WTC11 (cell line): Measurements from ENCODE around the gene ARHGEF38.

ENCODE experiments used
- CREB1 ChIP-seq: sonication (generic); formaldehyde crosslinking; IDR thresholded peaks from 2 replicates; pipeline ENCODE4 v1.8.0; 2023; ENCODE audit warnings: mild to moderate bottlenecking, missing genetic modification reagents
- ESRRA ChIP-seq: sonication (generic); formaldehyde crosslinking; IDR thresholded peaks from 2 replicates; pipeline ENCODE4 v1.8.1; 2022; ENCODE audit warnings: mild to moderate bottlenecking, missing genetic modification reagents, borderline replicate concordance
- HMGA2 ChIP-seq: fragments of 250-450 bp; sonication (Bioruptor Pico); IDR thresholded peaks from 2 replicates; pipeline ENCODE4 v1.4.0; 2021; ENCODE audit warnings: mild to moderate bottlenecking, moderate library complexity
- TF ChIP-seq, protein P1 (sequence below): sonication (generic); formaldehyde crosslinking; conservative IDR thresholded peaks from 2 replicates; pipeline ENCODE4 v1.8.1; 2023; ENCODE audit warnings: mild to moderate bottlenecking, low read depth, missing genetic modification reagents, moderate library complexity
- TF ChIP-seq, protein P2 (sequence below): fragments of 200-600 bp; IDR thresholded peaks from 2 replicates; pipeline ENCODE4 v1.8.0; 2022; ENCODE audit warnings: antibody characterized with exemption
- TF ChIP-seq, protein P3 (sequence below): sonication (generic); formaldehyde crosslinking; IDR thresholded peaks from 2 replicates; pipeline ENCODE4 v1.8.0; 2022; ENCODE audit warnings: mild to moderate bottlenecking, missing genetic modification reagents
- TF ChIP-seq, protein P4 (sequence below): sonication (generic); formaldehyde crosslinking; IDR thresholded peaks from 2 replicates; pipeline ENCODE4 v1.8.0; 2022; ENCODE audit warnings: missing genetic modification reagents
- TF ChIP-seq, protein P5 (sequence below): sonication (generic); formaldehyde crosslinking; IDR thresholded peaks from 2 replicates; pipeline ENCODE4 v1.8.1; 2023; ENCODE audit warnings: mild to moderate bottlenecking, moderate library complexity, missing genetic modification reagents

DNA sequence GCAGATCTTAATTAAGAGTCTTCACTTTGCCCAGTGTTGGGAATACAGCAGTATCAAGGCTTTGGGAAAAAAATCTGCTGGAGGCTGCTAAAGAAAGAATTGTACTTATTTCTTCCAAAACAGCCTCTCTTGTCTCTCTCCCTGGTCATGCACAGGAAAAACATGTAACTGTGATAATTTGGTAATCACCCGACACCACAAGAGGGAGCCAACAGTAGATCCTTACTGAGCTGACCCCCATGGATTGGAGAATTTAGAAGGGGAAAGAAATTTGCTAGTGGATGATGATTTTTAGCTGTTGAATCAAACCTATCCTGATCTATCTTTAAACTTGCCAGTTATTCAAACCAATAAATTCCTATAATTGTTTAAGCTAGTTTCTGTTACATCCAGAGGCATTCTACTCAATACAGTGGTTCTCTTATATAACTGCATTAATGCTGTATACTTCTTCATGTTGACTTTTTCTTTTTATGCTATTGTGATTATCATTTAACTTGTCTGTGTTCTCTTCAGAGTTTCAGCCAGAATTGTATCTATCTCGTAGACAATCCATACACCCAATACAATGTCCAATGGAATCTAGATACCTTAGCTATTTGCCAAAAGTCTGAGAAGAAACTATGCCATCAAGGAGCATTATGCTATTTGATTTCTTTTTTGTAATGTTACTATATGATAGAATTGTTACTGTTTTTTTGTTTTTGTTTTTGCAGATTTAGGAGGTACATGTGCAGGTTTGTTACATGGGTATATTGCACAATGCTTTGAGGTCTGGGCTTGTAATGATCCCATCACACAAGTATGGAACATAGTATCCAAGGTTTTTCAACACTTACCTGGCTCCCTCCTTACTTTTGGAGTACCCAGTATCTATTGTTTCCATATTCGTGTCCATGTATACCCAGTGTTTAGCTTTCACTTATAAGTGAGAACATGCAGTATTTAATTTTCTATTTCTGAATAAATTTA is 31.3 kb upstream of the ARHGEF38 start:
- TF ChIP-seq ESRRA (CRISPR knock-in tag) (no peak), CREB1 (CRISPR knock-in tag) (no peak), HMGA2 (CRISPR knock-in tag) (no peak)
- TF ChIP-seq, protein P1, sequence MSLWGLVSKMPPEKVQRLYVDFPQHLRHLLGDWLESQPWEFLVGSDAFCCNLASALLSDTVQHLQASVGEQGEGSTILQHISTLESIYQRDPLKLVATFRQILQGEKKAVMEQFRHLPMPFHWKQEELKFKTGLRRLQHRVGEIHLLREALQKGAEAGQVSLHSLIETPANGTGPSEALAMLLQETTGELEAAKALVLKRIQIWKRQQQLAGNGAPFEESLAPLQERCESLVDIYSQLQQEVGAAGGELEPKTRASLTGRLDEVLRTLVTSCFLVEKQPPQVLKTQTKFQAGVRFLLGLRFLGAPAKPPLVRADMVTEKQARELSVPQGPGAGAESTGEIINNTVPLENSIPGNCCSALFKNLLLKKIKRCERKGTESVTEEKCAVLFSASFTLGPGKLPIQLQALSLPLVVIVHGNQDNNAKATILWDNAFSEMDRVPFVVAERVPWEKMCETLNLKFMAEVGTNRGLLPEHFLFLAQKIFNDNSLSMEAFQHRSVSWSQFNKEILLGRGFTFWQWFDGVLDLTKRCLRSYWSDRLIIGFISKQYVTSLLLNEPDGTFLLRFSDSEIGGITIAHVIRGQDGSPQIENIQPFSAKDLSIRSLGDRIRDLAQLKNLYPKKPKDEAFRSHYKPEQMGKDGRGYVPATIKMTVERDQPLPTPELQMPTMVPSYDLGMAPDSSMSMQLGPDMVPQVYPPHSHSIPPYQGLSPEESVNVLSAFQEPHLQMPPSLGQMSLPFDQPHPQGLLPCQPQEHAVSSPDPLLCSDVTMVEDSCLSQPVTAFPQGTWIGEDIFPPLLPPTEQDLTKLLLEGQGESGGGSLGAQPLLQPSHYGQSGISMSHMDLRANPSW (CRISPR knock-in tag): no peak
- TF ChIP-seq, protein P2, sequence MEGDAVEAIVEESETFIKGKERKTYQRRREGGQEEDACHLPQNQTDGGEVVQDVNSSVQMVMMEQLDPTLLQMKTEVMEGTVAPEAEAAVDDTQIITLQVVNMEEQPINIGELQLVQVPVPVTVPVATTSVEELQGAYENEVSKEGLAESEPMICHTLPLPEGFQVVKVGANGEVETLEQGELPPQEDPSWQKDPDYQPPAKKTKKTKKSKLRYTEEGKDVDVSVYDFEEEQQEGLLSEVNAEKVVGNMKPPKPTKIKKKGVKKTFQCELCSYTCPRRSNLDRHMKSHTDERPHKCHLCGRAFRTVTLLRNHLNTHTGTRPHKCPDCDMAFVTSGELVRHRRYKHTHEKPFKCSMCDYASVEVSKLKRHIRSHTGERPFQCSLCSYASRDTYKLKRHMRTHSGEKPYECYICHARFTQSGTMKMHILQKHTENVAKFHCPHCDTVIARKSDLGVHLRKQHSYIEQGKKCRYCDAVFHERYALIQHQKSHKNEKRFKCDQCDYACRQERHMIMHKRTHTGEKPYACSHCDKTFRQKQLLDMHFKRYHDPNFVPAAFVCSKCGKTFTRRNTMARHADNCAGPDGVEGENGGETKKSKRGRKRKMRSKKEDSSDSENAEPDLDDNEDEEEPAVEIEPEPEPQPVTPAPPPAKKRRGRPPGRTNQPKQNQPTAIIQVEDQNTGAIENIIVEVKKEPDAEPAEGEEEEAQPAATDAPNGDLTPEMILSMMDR: peak; percentile 36; the same call in 1 of the 2 replicates
- TF ChIP-seq, protein P3, sequence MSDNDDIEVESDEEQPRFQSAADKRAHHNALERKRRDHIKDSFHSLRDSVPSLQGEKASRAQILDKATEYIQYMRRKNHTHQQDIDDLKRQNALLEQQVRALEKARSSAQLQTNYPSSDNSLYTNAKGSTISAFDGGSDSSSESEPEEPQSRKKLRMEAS (CRISPR knock-in tag): no peak
- TF ChIP-seq, protein P4, sequence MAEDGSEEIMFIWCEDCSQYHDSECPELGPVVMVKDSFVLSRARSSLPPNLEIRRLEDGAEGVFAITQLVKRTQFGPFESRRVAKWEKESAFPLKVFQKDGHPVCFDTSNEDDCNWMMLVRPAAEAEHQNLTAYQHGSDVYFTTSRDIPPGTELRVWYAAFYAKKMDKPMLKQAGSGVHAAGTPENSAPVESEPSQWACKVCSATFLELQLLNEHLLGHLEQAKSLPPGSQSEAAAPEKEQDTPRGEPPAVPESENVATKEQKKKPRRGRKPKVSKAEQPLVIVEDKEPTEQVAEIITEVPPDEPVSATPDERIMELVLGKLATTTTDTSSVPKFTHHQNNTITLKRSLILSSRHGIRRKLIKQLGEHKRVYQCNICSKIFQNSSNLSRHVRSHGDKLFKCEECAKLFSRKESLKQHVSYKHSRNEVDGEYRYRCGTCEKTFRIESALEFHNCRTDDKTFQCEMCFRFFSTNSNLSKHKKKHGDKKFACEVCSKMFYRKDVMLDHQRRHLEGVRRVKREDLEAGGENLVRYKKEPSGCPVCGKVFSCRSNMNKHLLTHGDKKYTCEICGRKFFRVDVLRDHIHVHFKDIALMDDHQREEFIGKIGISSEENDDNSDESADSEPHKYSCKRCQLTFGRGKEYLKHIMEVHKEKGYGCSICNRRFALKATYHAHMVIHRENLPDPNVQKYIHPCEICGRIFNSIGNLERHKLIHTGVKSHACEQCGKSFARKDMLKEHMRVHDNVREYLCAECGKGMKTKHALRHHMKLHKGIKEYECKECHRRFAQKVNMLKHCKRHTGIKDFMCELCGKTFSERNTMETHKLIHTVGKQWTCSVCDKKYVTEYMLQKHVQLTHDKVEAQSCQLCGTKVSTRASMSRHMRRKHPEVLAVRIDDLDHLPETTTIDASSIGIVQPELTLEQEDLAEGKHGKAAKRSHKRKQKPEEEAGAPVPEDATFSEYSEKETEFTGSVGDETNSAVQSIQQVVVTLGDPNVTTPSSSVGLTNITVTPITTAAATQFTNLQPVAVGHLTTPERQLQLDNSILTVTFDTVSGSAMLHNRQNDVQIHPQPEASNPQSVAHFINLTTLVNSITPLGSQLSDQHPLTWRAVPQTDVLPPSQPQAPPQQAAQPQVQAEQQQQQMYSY (CRISPR knock-in tag): no peak
- TF ChIP-seq, protein P5, sequence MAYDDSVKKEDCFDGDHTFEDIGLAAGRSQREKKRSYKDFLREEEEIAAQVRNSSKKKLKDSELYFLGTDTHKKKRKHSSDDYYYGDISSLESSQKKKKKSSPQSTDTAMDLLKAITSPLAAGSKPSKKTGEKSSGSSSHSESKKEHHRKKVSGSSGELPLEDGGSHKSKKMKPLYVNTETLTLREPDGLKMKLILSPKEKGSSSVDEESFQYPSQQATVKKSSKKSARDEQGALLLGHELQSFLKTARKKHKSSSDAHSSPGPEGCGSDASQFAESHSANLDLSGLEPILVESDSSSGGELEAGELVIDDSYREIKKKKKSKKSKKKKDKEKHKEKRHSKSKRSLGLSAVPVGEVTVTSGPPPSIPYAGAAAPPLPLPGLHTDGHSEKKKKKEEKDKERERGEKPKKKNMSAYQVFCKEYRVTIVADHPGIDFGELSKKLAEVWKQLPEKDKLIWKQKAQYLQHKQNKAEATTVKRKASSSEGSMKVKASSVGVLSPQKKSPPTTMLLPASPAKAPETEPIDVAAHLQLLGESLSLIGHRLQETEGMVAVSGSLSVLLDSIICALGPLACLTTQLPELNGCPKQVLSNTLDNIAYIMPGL (CRISPR knock-in tag): no peak
